Fibroblast of mammary gland (primary cell): Measurements from ENCODE around the gene APBA2.
A peak's percentile ranks its signal among the peaks of the same experiment; 100 is the strongest.

Experiments used
- DNase-seq: peaks from one replicate; pipeline ENCODE4 v3.0.0-alpha.2; 2010; ENCODE audit warnings: low read depth
- H3K4me3 ChIP-seq: 2 replicates; pipeline ENCODE4 v1.5.1; 2011; ENCODE audit warnings: low read depth, mild to moderate bottlenecking, low read length, moderate library complexity; ENCODE audit not compliant: control insufficient read depth
- TF ChIP-seq, protein P1 (sequence below): conservative IDR thresholded peaks from 2 replicates; pipeline ENCODE4 v1.5.1; 2011; ENCODE audit warnings: low read depth, low read length, inconsistent platforms; ENCODE audit not compliant: control insufficient read depth, insufficient read depth

APBA2 gene

DNA sequence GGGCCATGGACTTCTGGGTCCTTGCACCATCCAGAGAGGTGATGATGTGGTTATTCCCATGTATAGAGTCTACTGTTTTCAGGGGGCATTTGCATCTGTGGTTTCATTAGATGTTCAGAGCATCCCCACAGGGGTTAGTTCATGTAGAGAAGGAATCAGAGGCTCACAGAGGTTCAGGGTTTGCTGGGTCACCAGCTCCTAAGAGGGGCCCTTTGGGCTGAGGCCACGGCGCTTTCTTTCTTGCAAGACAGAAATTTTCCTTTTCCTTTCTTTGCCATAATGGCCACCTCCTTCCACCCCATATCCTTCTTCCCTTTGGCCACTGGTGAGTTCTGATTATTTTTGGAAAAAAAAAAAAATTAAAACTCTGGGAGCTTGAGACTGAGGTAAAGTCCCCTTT, 62.3 kb downstream of the APBA2 start:
- DNase-seq = no peak
- TF ChIP-seq, protein P1, sequence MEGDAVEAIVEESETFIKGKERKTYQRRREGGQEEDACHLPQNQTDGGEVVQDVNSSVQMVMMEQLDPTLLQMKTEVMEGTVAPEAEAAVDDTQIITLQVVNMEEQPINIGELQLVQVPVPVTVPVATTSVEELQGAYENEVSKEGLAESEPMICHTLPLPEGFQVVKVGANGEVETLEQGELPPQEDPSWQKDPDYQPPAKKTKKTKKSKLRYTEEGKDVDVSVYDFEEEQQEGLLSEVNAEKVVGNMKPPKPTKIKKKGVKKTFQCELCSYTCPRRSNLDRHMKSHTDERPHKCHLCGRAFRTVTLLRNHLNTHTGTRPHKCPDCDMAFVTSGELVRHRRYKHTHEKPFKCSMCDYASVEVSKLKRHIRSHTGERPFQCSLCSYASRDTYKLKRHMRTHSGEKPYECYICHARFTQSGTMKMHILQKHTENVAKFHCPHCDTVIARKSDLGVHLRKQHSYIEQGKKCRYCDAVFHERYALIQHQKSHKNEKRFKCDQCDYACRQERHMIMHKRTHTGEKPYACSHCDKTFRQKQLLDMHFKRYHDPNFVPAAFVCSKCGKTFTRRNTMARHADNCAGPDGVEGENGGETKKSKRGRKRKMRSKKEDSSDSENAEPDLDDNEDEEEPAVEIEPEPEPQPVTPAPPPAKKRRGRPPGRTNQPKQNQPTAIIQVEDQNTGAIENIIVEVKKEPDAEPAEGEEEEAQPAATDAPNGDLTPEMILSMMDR = no peak
- H3K4me3 ChIP-seq = no peak overlapping the region

- no peak for DNase-seq
- no peak overlapping the region for H3K4me3 ChIP-seq
- TF ChIP-seq, protein P1 = no peak
These were observed 65.1 kb downstream of the APBA2 start for GRCh38 chr15:28950916-28951315.

- no peak overlapping the region for H3K4me3 ChIP-seq
- TF ChIP-seq, protein P1 = no peak
- no peak for DNase-seq
These were observed 67.1 kb downstream of the APBA2 start for GRCh38 chr15:28952666-28953491.

DNA sequence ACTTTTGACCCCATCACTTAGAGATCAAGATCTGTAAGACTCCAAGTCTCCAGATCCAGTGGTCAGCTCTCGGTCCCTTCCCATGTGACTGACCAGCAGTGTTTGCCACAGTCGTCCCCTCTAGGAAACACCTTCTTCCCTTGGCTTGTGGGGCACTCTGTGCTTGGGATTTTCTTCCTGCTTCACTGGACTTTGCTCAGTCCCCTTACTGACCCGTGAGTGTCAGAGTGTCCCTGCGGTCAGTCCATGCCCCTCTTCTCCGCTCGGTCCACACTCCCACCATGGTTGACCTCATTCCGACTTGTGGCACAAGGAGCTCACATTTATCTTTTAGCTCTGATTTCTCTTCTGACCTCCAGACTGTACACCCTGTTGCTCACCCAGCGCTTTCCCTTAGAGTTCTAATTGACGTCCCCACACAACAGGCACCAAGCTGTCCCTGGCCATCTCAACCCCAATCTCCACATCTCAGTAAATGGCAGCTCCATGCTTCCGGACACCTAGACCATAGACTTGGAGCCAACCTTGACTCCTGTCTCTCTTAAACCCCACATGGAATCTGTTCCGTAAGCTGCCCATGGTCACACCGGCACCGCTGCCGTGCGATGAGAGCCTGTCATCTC, 67.9 kb downstream of the APBA2 start:
- TF ChIP-seq, protein P1 = no peak
- no peak overlapping the region for H3K4me3 ChIP-seq
- DNase-seq = no peak

GRCh38 chr15:28954466-28955159, 68.8 kb downstream of the APBA2 start:
- TF ChIP-seq, protein P1 = no peak
- H3K4me3 ChIP-seq = no peak overlapping the region
- no peak for DNase-seq

GRCh38 chr15:28955160-28955992, 69.6 kb downstream of the APBA2 start:
- TF ChIP-seq, protein P1 = no peak
- DNase-seq = peak; percentile 30
- no peak overlapping the region for H3K4me3 ChIP-seq
